HCT116 (cell line): Measurements from ENCODE around the gene CCDC187. TPM values are rescaled to one million over a fixed set of nuclear protein-coding genes. Genes with fewer than 3 reads are reported as not detected.

Experiments
- ATAC-seq: fragments of 200-7000 bp; cut with Tn5 transposase; 2 replicates; pipeline ENCODE4 v1.9.1; 2020; ENCODE audit warnings: mild to moderate bottlenecking, moderate library complexity
- BruUV-seq: library from RNA; stranded (reverse); fragments of 400-500 nt; replicated peaks from 2 replicates; lab custom pipeline; 2021; lab: Mats Ljungman, UMichigan
- CTCF ChIA-PET: fragments of 300-600 bp; sonication (Branson Sonifier 250); formaldehyde crosslinking; loops from one replicate; lab custom pipeline; 2021; ENCODE audit warnings: antibody characterized with exemption; lab: Charles Lee
- POLR2A ChIA-PET: fragments of 300-600, 350-600 bp; sonication (Branson Sonifier 250); formaldehyde crosslinking; loops from one replicate; lab custom pipeline; 2021; ENCODE audit warnings: antibody characterized with exemption; lab: Charles Lee
- RAD21 ChIA-PET, 2 experiments: fragments of 300-600 bp; sonication (Branson Sonifier 250); formaldehyde crosslinking; loops; one replicate each; lab custom pipeline; 2023; ENCODE audit warnings: low total read pairs in 2 of 2; ENCODE audit not compliant: uncharacterized antibody in 2 of 2, unreplicated experiment in 2 of 2, low non-redundant PET in 1 of 2; lab: Charles Lee
- DNase-seq: peaks from one replicate; pipeline ENCODE4 v3.0.0-alpha.2; 2010; ENCODE audit warnings: low read depth, low spot score
- H2AFZ ChIP-seq: fragments of 200-600 bp; shearing (Covaris generic), sonication (generic); 2 replicates; pipeline ENCODE4 v1.6.1; 2017; ENCODE audit warnings: low read depth, mixed run types, mixed read lengths, antibody characterized with exemption, low read length; ENCODE audit not compliant: poor library complexity, severe bottlenecking
- H3K27ac ChIP-seq: 2 replicates; pipeline ENCODE4 v1.5.1; 2012; ENCODE audit warnings: low read depth, low read length
- H3K27me3 ChIP-seq: fragments of 200-600 bp; sonication (generic); 2 replicates; pipeline ENCODE4 v1.6.1; 2016; ENCODE audit warnings: mixed run types, low read length, mixed read lengths; ENCODE audit not compliant: insufficient read depth
- H3K36me3 ChIP-seq, 2 experiments: fragments of 200-500 bp in 1 of 2; fragments of 200-600 bp in 1 of 2; sonication (Bioruptor generic) in 1 of 2; sonication (generic) in 1 of 2; 2 replicates each; pipeline versions ENCODE4 v1.5.1 to v1.6.1; 2014 to 2016; ENCODE audit warnings: low read length in 2 of 2, inconsistent platforms in 1 of 2, mixed read lengths in 1 of 2, mixed run types in 1 of 2; ENCODE audit not compliant: insufficient read depth in 2 of 2, control insufficient read depth in 1 of 2
- H3K4me1 ChIP-seq, 2 experiments: fragments of 200-600 bp in 1 of 2; sonication (generic) in 1 of 2; 2 replicates each; pipeline versions ENCODE4 v1.5.1 to v1.6.1; 2012 to 2017; ENCODE audit warnings: low read length in 2 of 2, inconsistent platforms in 1 of 2, mild to moderate bottlenecking in 1 of 2, mixed read lengths in 1 of 2, mixed run types in 1 of 2, moderate library complexity in 1 of 2; ENCODE audit not compliant: insufficient read depth in 2 of 2, control insufficient read depth in 1 of 2
- H3K4me2 ChIP-seq: fragments of 200-600 bp; sonication (generic); 2 replicates; pipeline ENCODE4 v1.6.1; 2017; ENCODE audit warnings: mixed run types, low read length, mixed read lengths
- H3K4me3 ChIP-seq, 2 experiments: fragments of 200-600 bp in 1 of 2; sonication (generic) in 1 of 2; replicated peaks in 1 of 2; 2 replicates each; pipeline ENCODE4 v1.5.1; 2011 to 2016; ENCODE audit warnings: low read length in 2 of 2, control low read depth in 1 of 2, low read depth in 1 of 2, mild to moderate bottlenecking in 1 of 2, mixed read lengths in 1 of 2, mixed run types in 1 of 2
- H3K79me2 ChIP-seq: fragments of 200-600 bp; sonication (generic); 2 replicates; pipeline ENCODE4 v1.6.1; 2017; ENCODE audit warnings: mild to moderate bottlenecking, mixed run types, low read length, moderate library complexity, mixed read lengths; ENCODE audit not compliant: insufficient read depth
- H3K9ac ChIP-seq: fragments of 200-600 bp; sonication (generic); 2 replicates; pipeline ENCODE4 v1.6.1; 2016; ENCODE audit warnings: low read length, mixed read lengths
- H3K9me2 ChIP-seq: fragments of 200-600 bp; sonication (generic), shearing (Covaris generic); 2 replicates; pipeline ENCODE4 v1.6.1; 2017; ENCODE audit warnings: mixed run types, mild to moderate bottlenecking, moderate library complexity; ENCODE audit not compliant: insufficient read depth
- H3K9me3 ChIP-seq, 2 experiments: fragments of 200-500 bp in 1 of 2; fragments of 200-600 bp in 1 of 2; sonication (Bioruptor generic) in 1 of 2; sonication (generic) in 1 of 2; 2 replicates each; pipeline ENCODE4 v1.6.1; 2014 to 2017; ENCODE audit warnings: low read length in 2 of 2, mixed read lengths in 2 of 2, inconsistent platforms in 1 of 2, low read depth in 1 of 2, mild to moderate bottlenecking in 1 of 2, mixed run types in 1 of 2, moderate library complexity in 1 of 2; ENCODE audit not compliant: control insufficient read depth in 1 of 2, insufficient read depth in 1 of 2
- H4K20me1 ChIP-seq: fragments of 200-600 bp; sonication (generic), shearing (Covaris generic); 2 replicates; pipeline ENCODE4 v1.6.1; 2017; ENCODE audit warnings: mixed run types, mild to moderate bottlenecking, moderate library complexity; ENCODE audit not compliant: insufficient read depth
- CEBPB ChIP-seq: IDR thresholded peaks from 2 replicates; pipeline ENCODE4 v1.6.1; 2012; ENCODE audit warnings: low read depth
- EGR1 ChIP-seq: IDR thresholded peaks from 2 replicates; pipeline ENCODE4 v1.6.1; 2012; ENCODE audit warnings: low read depth
- ELF1 ChIP-seq: IDR thresholded peaks from 2 replicates; pipeline ENCODE4 v1.6.1; 2012; ENCODE audit warnings: low read depth, borderline replicate concordance
- EZH2 ChIP-seq: fragments of 200-600 bp; sonication (generic); IDR thresholded peaks from 2 replicates; pipeline ENCODE4 v1.6.1; 2017; ENCODE audit warnings: antibody characterized with exemption, mixed run types
- EZH2phosphoT487 ChIP-seq: fragments of 200-600 bp; IDR thresholded peaks from 2 replicates; pipeline ENCODE4 v1.6.1; 2018; ENCODE audit warnings: antibody characterized with exemption, borderline replicate concordance
- JUND ChIP-seq: IDR thresholded peaks from 2 replicates; pipeline ENCODE4 v1.6.1; 2012
- POLR2A ChIP-seq: IDR thresholded peaks from 2 replicates; pipeline ENCODE4 v1.7.0; 2011; ENCODE audit warnings: borderline replicate concordance; ENCODE audit not compliant: insufficient read depth, insufficient read length; ENCODE audit errors: extremely low read depth
- POLR2AphosphoS5 ChIP-seq: IDR thresholded peaks from 2 replicates; pipeline ENCODE4 v1.6.1; 2011; ENCODE audit warnings: mild to moderate bottlenecking, low read depth, low read length, moderate library complexity
- RAD21 ChIP-seq: IDR thresholded peaks from 2 replicates; pipeline ENCODE4 v1.6.1; 2012; ENCODE audit warnings: low read depth, mild to moderate bottlenecking
- SIN3A ChIP-seq: IDR thresholded peaks from 2 replicates; pipeline ENCODE4 v1.6.1; 2012; ENCODE audit warnings: low read depth
- SP1 ChIP-seq: IDR thresholded peaks from 2 replicates; pipeline ENCODE4 v1.6.1; 2012; ENCODE audit warnings: low read depth
- SRF ChIP-seq: IDR thresholded peaks from 2 replicates; pipeline ENCODE4 v1.6.1; 2012; ENCODE audit warnings: low read depth
- TCF7L2 ChIP-seq: IDR thresholded peaks from 2 replicates; pipeline ENCODE4 v1.7.0; 2011; ENCODE audit warnings: borderline replicate concordance, inconsistent platforms; ENCODE audit not compliant: insufficient read depth, insufficient read length; ENCODE audit errors: extremely low read depth
- ZBTB33 ChIP-seq: IDR thresholded peaks from 2 replicates; pipeline ENCODE4 v1.6.1; 2011; ENCODE audit warnings: mild to moderate bottlenecking, low read length, moderate library complexity; ENCODE audit not compliant: insufficient replicate concordance; ENCODE audit errors: extremely low read depth
- ZFX ChIP-seq: fragments of 450-650 bp; IDR thresholded peaks from 2 replicates; pipeline ENCODE4 v1.6.1; 2017
- ZNF274 ChIP-seq: fragments of 200-500 bp; sonication (Bioruptor generic); IDR thresholded peaks from 2 replicates; pipeline ENCODE4 v1.6.1; 2014; ENCODE audit warnings: mild to moderate bottlenecking, low read depth, low read length, inconsistent platforms
- intact Hi-C: fragments of 100-400 bp; cut with micrococcal nuclease; formaldehyde crosslinking; loops from 2 replicates; pipeline ENCODE4 v1.10.0; 2022
- total RNA-seq: library from RNA; stranded (reverse); gene quantifications from one replicate; pipeline ENCODE4 v1.2.1, GENCODE V29; 2021; ENCODE audit not compliant: unreplicated experiment
- TF ChIP-seq, protein P1 (sequence below): IDR thresholded peaks from 2 replicates; pipeline ENCODE4 v1.6.1; 2012
- TF ChIP-seq, protein P2 (sequence below), 3 experiments: fragments of 200-600 bp in 1 of 3; sonication (generic) in 1 of 3; IDR thresholded peaks in 2 of 3; conservative IDR thresholded peaks in 1 of 3; 2 replicates each; pipeline ENCODE4 v1.5.1; 2012 to 2017; ENCODE audit warnings: low read depth in 2 of 3, low read length in 2 of 3, antibody characterized with exemption in 1 of 3, borderline replicate concordance in 1 of 3, control low read depth in 1 of 3, mild to moderate bottlenecking in 1 of 3, mixed read lengths in 1 of 3, mixed run types in 1 of 3, moderate library complexity in 1 of 3; ENCODE audit not compliant: insufficient read depth in 1 of 3

The CCDC187 gene
- total RNA-seq, 1 experiment from 2014 or later: 4.6 TPM

- H3K9me3 ChIP-seq: no peaks in the 10 kb centered on the region
- ATAC-seq (no peak), DNase-seq (no peak)
- no peaks in the 10 kb centered on the region for H3K36me3 ChIP-seq
- no peak overlapping the region for H3K4me3 ChIP-seq
- no peak overlapping the region for H3K27ac ChIP-seq
- H3K79me2 ChIP-seq: no peaks in the 10 kb centered on the region
- RAD21 ChIA-PET: no interaction called here
- no TSS peak for BruUV-seq
- H2AFZ ChIP-seq: no peak overlapping the region
- no peaks in the 10 kb centered on the region for H4K20me1 ChIP-seq
- H3K9ac ChIP-seq: no peak overlapping the region
- POLR2A ChIA-PET: no interaction called here
- no peaks in the 10 kb centered on the region for H3K9me2 ChIP-seq
- TF ChIP-seq, protein P1, sequence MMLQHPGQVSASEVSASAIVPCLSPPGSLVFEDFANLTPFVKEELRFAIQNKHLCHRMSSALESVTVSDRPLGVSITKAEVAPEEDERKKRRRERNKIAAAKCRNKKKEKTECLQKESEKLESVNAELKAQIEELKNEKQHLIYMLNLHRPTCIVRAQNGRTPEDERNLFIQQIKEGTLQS: no peak
- TF ChIP-seq POLR2A (no peak), RAD21 (no peak), SP1 (no peak), ZFX (no peak), ELF1 (no peak), SRF (no peak), TCF7L2 (no peak), SIN3A (no peak), POLR2AphosphoS5 (no peak), ZNF274 (no peak), EZH2 (no peak), CEBPB (no peak), EGR1 (no peak), ZBTB33 (no peak), JUND (no peak), EZH2phosphoT487 (no peak)
- TF ChIP-seq, protein P2, sequence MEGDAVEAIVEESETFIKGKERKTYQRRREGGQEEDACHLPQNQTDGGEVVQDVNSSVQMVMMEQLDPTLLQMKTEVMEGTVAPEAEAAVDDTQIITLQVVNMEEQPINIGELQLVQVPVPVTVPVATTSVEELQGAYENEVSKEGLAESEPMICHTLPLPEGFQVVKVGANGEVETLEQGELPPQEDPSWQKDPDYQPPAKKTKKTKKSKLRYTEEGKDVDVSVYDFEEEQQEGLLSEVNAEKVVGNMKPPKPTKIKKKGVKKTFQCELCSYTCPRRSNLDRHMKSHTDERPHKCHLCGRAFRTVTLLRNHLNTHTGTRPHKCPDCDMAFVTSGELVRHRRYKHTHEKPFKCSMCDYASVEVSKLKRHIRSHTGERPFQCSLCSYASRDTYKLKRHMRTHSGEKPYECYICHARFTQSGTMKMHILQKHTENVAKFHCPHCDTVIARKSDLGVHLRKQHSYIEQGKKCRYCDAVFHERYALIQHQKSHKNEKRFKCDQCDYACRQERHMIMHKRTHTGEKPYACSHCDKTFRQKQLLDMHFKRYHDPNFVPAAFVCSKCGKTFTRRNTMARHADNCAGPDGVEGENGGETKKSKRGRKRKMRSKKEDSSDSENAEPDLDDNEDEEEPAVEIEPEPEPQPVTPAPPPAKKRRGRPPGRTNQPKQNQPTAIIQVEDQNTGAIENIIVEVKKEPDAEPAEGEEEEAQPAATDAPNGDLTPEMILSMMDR (IDR thresholded peaks at IDR 0.05 in 2 of 3, conservative IDR thresholded peaks at IDR 0.05 in 1 of 3; ENCODE audit: borderline replicate concordance in 1 of 3, insufficient read depth in 1 of 3, low read depth in 2 of 3, low read length in 2 of 3): no peak
- H3K4me2 ChIP-seq: no peak overlapping the region
- no peaks in the 10 kb centered on the region for H3K27me3 ChIP-seq
- intact Hi-C loops: loop anchor here (5.0 kb wide), 1 partner anchor 96 kb away; no protein-coding TSS in a partner anchor
- CTCF ChIA-PET: no interaction called here
- peaks cover 3 to 19% of the 10 kb centered on the region in 2 experiments; a peak in 2 of 4 replicates for H3K4me1 ChIP-seq
These were observed 35.2 kb downstream of the CCDC187 start for GRCh38 chr9:136268735-136269134.
